Measurements from ENCODE around the gene KLHL28.
"Not testable (repeated sequence)": the region's sequence is repeated elsewhere in the genome, so short reads cannot be mapped to it uniquely, and the experiment has no call there.

KLHL28 gene

GRCh38 chr14:44895716-44896115 lies 66.0 kb downstream of the KLHL28 start:
- DNase-seq = no peak

- no peak for DNase-seq
Observed at GRCh38 chr14:44893535-44893934, 68.2 kb downstream of the KLHL28 start.

- DNase-seq = not testable (repeated sequence)
Observed at GRCh38 chr14:44891726-44892372, 69.9 kb downstream of the KLHL28 start.

- no peak for DNase-seq
Observed at GRCh38 chr14:44889595-44890471, 71.9 kb downstream of the KLHL28 start.

DNA sequence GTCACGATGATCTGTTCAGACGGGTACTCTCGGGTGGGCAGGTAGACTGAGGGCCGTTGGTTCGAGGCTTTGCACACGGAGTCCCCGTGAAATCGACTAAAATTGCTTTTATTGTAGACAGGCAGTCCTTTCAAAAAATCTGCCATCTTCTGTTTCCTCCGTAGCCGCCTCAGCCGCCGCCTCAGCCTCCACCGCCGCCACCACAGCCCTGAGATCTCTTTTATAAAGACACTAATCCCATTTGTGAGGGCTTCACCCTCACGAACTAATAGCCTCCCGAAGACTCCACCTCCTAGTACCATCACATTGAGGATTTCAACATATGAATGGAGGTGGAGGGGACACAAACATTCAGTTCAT lies 74.2 kb downstream of the KLHL28 start:
- no peak for DNase-seq

GRCh38 chr14:44886860-44887595 lies 74.7 kb downstream of the KLHL28 start:
- DNase-seq = no peak

GRCh38 chr14:44880791-44881190 lies 81.0 kb downstream of the KLHL28 start:
- DNase-seq = no peak

Measured in NCI-H1417 treated with DMSO at 0.1 percent for 48 hours (cell line).